Keratinocyte (primary cell): ENCODE measurements around the gene FBXW12. TPM values are rescaled to one million over a fixed set of nuclear protein-coding genes. Genes with fewer than 3 reads are reported as not detected.

Source experiments
- DNase-seq: peaks from one replicate; pipeline ENCODE4 v3.0.0-alpha.2; 2011; ENCODE audit warnings: low read depth, missing footprints, low spot score
- FAIRE-seq: peaks from 2 replicates; lab custom pipeline; 2011; peaks lifted over from hg19 to GRCh38; lab: Jason Lieb, UNC
- H2AFZ ChIP-seq: 2 replicates; pipeline ENCODE4 v1.6.0; 2012; ENCODE audit warnings: low read length, control low read depth, inconsistent platforms; ENCODE audit not compliant: control insufficient read depth
- H3K27ac ChIP-seq: 2 replicates; pipeline ENCODE4 v1.5.1; 2011; ENCODE audit warnings: low read length; ENCODE audit not compliant: control insufficient read depth, insufficient read depth
- H3K27me3 ChIP-seq: 3 replicates; pipeline ENCODE4 v1.6.0; 2011; ENCODE audit warnings: low read length; ENCODE audit not compliant: control insufficient read depth, insufficient read depth; ENCODE audit errors: extremely low read depth
- H3K36me3 ChIP-seq, 2 experiments: 2 replicates in 1 of 2; 3 replicates in 1 of 2; pipeline ENCODE4 v1.5.1; 2011; ENCODE audit warnings: low read length in 2 of 2, mild to moderate bottlenecking in 1 of 2; ENCODE audit not compliant: control insufficient read depth in 2 of 2, insufficient read depth in 2 of 2; ENCODE audit errors: extremely low read depth in 1 of 2
- H3K4me1 ChIP-seq: 3 replicates; pipeline ENCODE4 v1.5.1; 2011; ENCODE audit warnings: low read length; ENCODE audit not compliant: control insufficient read depth, insufficient read depth; ENCODE audit errors: extremely low read depth
- H3K4me2 ChIP-seq: 3 replicates; pipeline ENCODE4 v1.6.0; 2011; ENCODE audit warnings: low read depth, low read length; ENCODE audit not compliant: control insufficient read depth, insufficient read depth; ENCODE audit errors: extremely low read depth
- H3K4me3 ChIP-seq, 3 experiments: fragments of 200-600 bp in 1 of 3; sonication (generic) in 1 of 3; 2 replicates in 2 of 3; 3 replicates in 1 of 3; pipeline ENCODE4 v1.5.1; 2011 to 2016; ENCODE audit warnings: low read length in 3 of 3, mild to moderate bottlenecking in 3 of 3, control low read depth in 2 of 3, inconsistent platforms in 1 of 3, low read depth in 1 of 3, mixed read lengths in 1 of 3, mixed run types in 1 of 3, moderate library complexity in 1 of 3; ENCODE audit not compliant: control insufficient read depth in 2 of 3, insufficient read depth in 2 of 3; ENCODE audit errors: extremely low read depth in 1 of 3
- H3K79me2 ChIP-seq: 2 replicates; pipeline ENCODE4 v1.6.0; 2012; ENCODE audit warnings: low read length; ENCODE audit not compliant: control insufficient read depth, insufficient read depth
- H3K9ac ChIP-seq: 3 replicates; pipeline ENCODE4 v1.6.0; 2011; ENCODE audit warnings: low read length; ENCODE audit not compliant: control insufficient read depth, insufficient read depth; ENCODE audit errors: extremely low read depth
- H3K9me1 ChIP-seq: 3 replicates; pipeline ENCODE4 v1.6.0; 2011; ENCODE audit warnings: low read length; ENCODE audit not compliant: control insufficient read depth, insufficient read depth; ENCODE audit errors: extremely low read depth
- H3K9me3 ChIP-seq: 2 replicates; pipeline ENCODE4 v1.5.1; 2012; ENCODE audit warnings: low read depth, low read length; ENCODE audit not compliant: control insufficient read depth
- H4K20me1 ChIP-seq: 3 replicates; pipeline ENCODE4 v1.6.0; 2011; ENCODE audit warnings: low read length; ENCODE audit not compliant: control insufficient read depth, insufficient read depth; ENCODE audit errors: extremely low read depth
- EZH2 ChIP-seq: IDR thresholded peaks from one replicate; pipeline ENCODE4 v1.6.1; 2012; ENCODE audit warnings: inconsistent platforms, mild to moderate bottlenecking, low read length, moderate library complexity
- dilution Hi-C: fragments of 300-500 bp; cut with MboI; formaldehyde crosslinking; loops from one replicate; pipeline ENCODE4 v1.7.0; 2020; ENCODE audit warnings: low sequenced_read_pairs; ENCODE audit not compliant: extremely low pct_ligation_motif_present
- polyA plus RNA-seq, 5 experiments: library from polyadenylated mRNA; depleted of rRNA in 3 of 5; stranded (reverse) in 3 of 5; stranded (forward) in 1 of 5; unstranded in 1 of 5; fragments of >200 nt; gene quantifications; 1 replicate in 1 of 5; 2 replicates in 3 of 5; 3 replicates in 1 of 5; pipeline versions ENCODE4 v1.2.1 to v1.2.3, GENCODE V29; 2011 to 2012; ENCODE audit warnings: missing spikeins in 2 of 5, low read depth in 1 of 5, low replicate concordance in 1 of 5
- TF ChIP-seq, protein P1 (sequence below), 3 experiments: IDR thresholded peaks in 1 of 3; conservative IDR thresholded peaks in 1 of 3; optimal IDR thresholded peaks in 1 of 3; 2 replicates in 2 of 3; 3 replicates in 1 of 3; pipeline versions ENCODE3 to v1.5.1; 2011; ENCODE audit warnings: low read length in 3 of 3, mild to moderate bottlenecking in 3 of 3, moderate library complexity in 2 of 3, control low read depth in 1 of 3, inconsistent platforms in 1 of 3; ENCODE audit not compliant: insufficient read depth in 2 of 3; ENCODE audit errors: extremely low read depth in 1 of 3

FBXW12 gene
- polyA plus RNA-seq, 1 donor (not counting 4 experiments of a cell fraction or from before 2014, with no cell fraction given): not detected

DNA sequence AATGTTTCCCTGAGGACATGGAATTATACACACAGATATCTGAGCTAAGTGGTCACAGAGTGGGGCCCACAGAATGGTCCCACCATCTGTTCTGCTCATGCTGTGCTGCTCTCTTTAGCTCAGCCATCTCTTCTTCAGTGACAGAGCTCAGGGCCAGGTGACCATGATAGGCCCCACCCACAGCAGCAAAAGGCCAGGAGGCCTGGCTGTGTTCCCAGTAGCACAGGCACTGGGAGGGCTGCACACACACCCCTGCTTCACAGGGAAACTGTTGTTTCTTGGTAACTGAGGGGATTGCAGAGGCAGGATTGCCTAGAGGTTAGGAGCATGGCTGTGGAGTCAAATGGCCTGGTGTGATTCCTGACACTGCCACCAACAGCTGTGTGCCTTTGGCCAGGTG is 4.8 kb upstream of the FBXW12 start:
- H3K27ac ChIP-seq: no peak overlapping the region
- H3K4me2 ChIP-seq: no peak overlapping the region
- no peak overlapping the region for H2AFZ ChIP-seq
- TF ChIP-seq, protein P1, sequence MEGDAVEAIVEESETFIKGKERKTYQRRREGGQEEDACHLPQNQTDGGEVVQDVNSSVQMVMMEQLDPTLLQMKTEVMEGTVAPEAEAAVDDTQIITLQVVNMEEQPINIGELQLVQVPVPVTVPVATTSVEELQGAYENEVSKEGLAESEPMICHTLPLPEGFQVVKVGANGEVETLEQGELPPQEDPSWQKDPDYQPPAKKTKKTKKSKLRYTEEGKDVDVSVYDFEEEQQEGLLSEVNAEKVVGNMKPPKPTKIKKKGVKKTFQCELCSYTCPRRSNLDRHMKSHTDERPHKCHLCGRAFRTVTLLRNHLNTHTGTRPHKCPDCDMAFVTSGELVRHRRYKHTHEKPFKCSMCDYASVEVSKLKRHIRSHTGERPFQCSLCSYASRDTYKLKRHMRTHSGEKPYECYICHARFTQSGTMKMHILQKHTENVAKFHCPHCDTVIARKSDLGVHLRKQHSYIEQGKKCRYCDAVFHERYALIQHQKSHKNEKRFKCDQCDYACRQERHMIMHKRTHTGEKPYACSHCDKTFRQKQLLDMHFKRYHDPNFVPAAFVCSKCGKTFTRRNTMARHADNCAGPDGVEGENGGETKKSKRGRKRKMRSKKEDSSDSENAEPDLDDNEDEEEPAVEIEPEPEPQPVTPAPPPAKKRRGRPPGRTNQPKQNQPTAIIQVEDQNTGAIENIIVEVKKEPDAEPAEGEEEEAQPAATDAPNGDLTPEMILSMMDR (optimal IDR thresholded peaks at IDR 0.05 in 1 of 3, IDR thresholded peaks at IDR 0.05 in 1 of 3, conservative IDR thresholded peaks at IDR 0.05 in 1 of 3; ENCODE audit: extremely low read depth in 1 of 3, insufficient read depth in 2 of 3, low read length in 3 of 3): no peak
- TF ChIP-seq EZH2: no peak
- no peak for DNase-seq
- no peaks in the 10 kb centered on the region for H3K36me3 ChIP-seq
- H3K4me1 ChIP-seq: no peaks in the 10 kb centered on the region
- no peaks in the 10 kb centered on the region for H3K9me1 ChIP-seq
- no peak overlapping the region for H3K9ac ChIP-seq
- H3K79me2 ChIP-seq: no peaks in the 10 kb centered on the region
- H4K20me1 ChIP-seq: no peaks in the 10 kb centered on the region
- FAIRE-seq: no peak
- H3K4me3 ChIP-seq: no peak overlapping the region
- no peaks in the 10 kb centered on the region for H3K9me3 ChIP-seq
- H3K27me3 ChIP-seq: no peaks in the 10 kb centered on the region
- dilution Hi-C loops: no loop called here

DNA sequence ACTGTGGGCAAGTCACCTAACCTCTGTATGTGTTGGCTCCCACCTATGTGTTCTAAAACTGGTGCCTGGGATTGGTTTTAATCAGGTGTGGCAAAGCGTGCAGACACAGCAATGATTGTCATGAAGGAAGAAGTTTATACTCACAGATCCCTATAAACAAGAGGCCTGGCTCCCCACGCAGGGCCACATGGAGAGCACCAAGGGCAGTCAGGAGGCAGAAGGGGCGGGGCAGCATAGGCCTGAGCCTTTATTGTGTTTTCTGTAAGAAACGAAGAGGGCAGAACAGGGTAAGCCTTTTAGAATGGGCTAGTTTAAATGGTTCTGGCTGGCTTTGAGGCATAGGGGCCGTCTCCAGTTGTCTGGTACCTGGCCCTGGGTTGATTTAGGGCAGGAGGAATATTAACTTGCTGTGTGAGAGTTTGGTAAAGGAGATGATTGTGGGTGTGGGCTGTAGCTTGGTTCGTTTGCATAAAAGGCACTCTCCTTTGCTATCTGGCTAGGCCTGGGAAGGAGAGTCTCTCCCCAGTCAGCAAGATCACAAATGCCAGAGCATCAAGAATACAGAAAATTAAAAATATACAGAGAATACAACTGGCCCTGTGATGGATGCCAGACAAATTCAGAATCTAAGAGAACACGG is 2.2 kb upstream of the FBXW12 start:
- H3K9ac ChIP-seq: no peak overlapping the region
- no peak for FAIRE-seq
- H2AFZ ChIP-seq: no peak overlapping the region

More for the DNA sequence above, 2.2 kb upstream of the FBXW12 start:
- TF ChIP-seq EZH2: no peak
- TF ChIP-seq, protein P1 (optimal IDR thresholded peaks at IDR 0.05 in 1 of 3, IDR thresholded peaks at IDR 0.05 in 1 of 3, conservative IDR thresholded peaks at IDR 0.05 in 1 of 3; ENCODE audit: extremely low read depth in 1 of 3, insufficient read depth in 2 of 3, low read length in 3 of 3): no peak
- no peaks in the 10 kb centered on the region for H3K36me3 ChIP-seq
- H3K9me1 ChIP-seq: no peaks in the 10 kb centered on the region
- H3K4me1 ChIP-seq: no peaks in the 10 kb centered on the region
- no peaks in the 10 kb centered on the region for H3K9me3 ChIP-seq
- no peak overlapping the region for H3K4me2 ChIP-seq
- DNase-seq: no peak
- dilution Hi-C loops: no loop called here
- H4K20me1 ChIP-seq: no peaks in the 10 kb centered on the region
- H3K27me3 ChIP-seq: no peaks in the 10 kb centered on the region
- H3K79me2 ChIP-seq: no peaks in the 10 kb centered on the region
- H3K4me3 ChIP-seq: no peak overlapping the region
- no peak overlapping the region for H3K27ac ChIP-seq
